Breast epithelium (tissue), 4 donors: ENCODE data around the gene HERC6. TPM values are rescaled to one million over a fixed set of nuclear protein-coding genes. Genes with fewer than 3 reads are reported as not detected.

Source experiments
- DNase-seq, 2 donors: peaks; one replicate each; pipeline ENCODE4 v3.0.0-alpha.2; 2019; ENCODE audit warnings: low spot score in 2 of 2
- H3K27ac ChIP-seq, 2 donors: fragments of 200-600 bp; sonication (generic) in 1 of 2; one replicate each; pipeline ENCODE4 v1.5.1; 2016 to 2019; ENCODE audit warnings: mild to moderate bottlenecking in 1 of 2
- H3K27me3 ChIP-seq, 2 donors: fragments of 200-600 bp; sonication (generic) in 1 of 2; one replicate each; pipeline versions ENCODE4 v1.5.1 to v1.6.0; 2017 to 2019; ENCODE audit warnings: control low read depth in 1 of 2, mild to moderate bottlenecking in 1 of 2
- H3K36me3 ChIP-seq: fragments of 200-600 bp; one replicate; pipeline ENCODE4 v1.5.1; 2019
- H3K4me1 ChIP-seq, 2 donors: fragments of 200-600 bp; sonication (generic); one replicate each; pipeline ENCODE4 v1.5.1; 2016 to 2019; ENCODE audit warnings: control low read depth in 1 of 2
- H3K4me3 ChIP-seq, 3 donors: fragments of 200-600 bp; sonication (generic); 1 replicate in 2 of 3; 2 replicates in 1 of 3; pipeline ENCODE4 v1.5.1; 2016 to 2019; ENCODE audit warnings: mild to moderate bottlenecking in 3 of 3, moderate library complexity in 2 of 3
- H3K9me3 ChIP-seq, 2 donors: fragments of 200-600 bp; sonication (generic) in 1 of 2; one replicate each; pipeline ENCODE4 v1.5.1; 2016 to 2019; ENCODE audit warnings: control low read depth in 1 of 2
- POLR2A ChIP-seq: fragments of 450-650 bp; IDR thresholded peaks from one replicate; pipeline ENCODE4 v1.6.1; 2016; ENCODE audit warnings: antibody characterized with exemption, mild to moderate bottlenecking, moderate library complexity
- POLR2AphosphoS5 ChIP-seq, 3 donors: sonication (generic); formaldehyde crosslinking; IDR thresholded peaks; one replicate each; pipeline ENCODE4 v1.6.1; 2017; ENCODE audit warnings: antibody characterized with exemption in 3 of 3
- intact Hi-C: fragments of 100-400 bp; cut with DNase I; formaldehyde crosslinking; loops from one replicate; pipeline ENCODE4 v1.15.1; 2023; ENCODE audit warnings: low total_unique reads
- total RNA-seq, 3 donors: library from RNA; depleted of rRNA; stranded (reverse); fragments of >200 nt; gene quantifications; one replicate each; pipeline ENCODE4 v1.1.0, GENCODE V29; 2016
- TF ChIP-seq, protein P1 (sequence below), 3 donors: fragments of 450-650 bp; IDR thresholded peaks; one replicate each; pipeline ENCODE4 v1.5.1; 2016 to 2017; ENCODE audit warnings: antibody characterized with exemption in 3 of 3, mild to moderate bottlenecking in 3 of 3, moderate library complexity in 3 of 3

HERC6 gene
- total RNA-seq, 3 donors from 2014 or later, result 2.6 to 19.0 (median 5.2) TPM

DNA sequence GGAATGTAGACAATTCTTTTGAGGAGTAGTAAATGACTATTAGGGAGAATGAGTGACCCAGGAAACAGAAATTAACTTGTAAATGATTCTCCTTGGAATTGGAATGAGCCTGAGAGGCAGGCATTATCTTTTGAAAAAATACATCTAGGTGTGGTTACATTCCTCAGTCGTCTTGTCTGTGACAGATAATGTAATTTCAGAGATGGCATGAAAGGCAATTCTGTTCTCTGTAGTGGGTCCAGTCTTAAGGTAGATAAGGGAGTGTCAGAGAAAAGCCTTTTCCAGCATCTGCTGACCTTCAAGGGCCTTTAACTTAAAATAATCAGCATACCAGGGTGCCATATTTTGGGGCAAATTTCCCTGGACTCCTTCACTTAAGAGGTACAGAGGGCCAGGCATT, 35.1 kb downstream of the HERC6 start:
- Histone ChIP-seq H3K27ac (no peak overlapping the region), H3K9me3 (no peaks in the 10 kb centered on the region), H3K4me3 (no peak overlapping the region), H3K4me1 (no peaks in the 10 kb centered on the region), H3K36me3 (no peaks in the 10 kb centered on the region), H3K27me3 (no peaks in the 10 kb centered on the region)
- TF ChIP-seq, protein P1, sequence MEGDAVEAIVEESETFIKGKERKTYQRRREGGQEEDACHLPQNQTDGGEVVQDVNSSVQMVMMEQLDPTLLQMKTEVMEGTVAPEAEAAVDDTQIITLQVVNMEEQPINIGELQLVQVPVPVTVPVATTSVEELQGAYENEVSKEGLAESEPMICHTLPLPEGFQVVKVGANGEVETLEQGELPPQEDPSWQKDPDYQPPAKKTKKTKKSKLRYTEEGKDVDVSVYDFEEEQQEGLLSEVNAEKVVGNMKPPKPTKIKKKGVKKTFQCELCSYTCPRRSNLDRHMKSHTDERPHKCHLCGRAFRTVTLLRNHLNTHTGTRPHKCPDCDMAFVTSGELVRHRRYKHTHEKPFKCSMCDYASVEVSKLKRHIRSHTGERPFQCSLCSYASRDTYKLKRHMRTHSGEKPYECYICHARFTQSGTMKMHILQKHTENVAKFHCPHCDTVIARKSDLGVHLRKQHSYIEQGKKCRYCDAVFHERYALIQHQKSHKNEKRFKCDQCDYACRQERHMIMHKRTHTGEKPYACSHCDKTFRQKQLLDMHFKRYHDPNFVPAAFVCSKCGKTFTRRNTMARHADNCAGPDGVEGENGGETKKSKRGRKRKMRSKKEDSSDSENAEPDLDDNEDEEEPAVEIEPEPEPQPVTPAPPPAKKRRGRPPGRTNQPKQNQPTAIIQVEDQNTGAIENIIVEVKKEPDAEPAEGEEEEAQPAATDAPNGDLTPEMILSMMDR (IDR thresholded peaks at IDR 0.05), result no peak
- TF ChIP-seq POLR2AphosphoS5 (IDR thresholded peaks at IDR 0.05) (no peak), POLR2A (no peak)
- intact Hi-C loops, result no loop called here
- no peak for DNase-seq

DNA sequence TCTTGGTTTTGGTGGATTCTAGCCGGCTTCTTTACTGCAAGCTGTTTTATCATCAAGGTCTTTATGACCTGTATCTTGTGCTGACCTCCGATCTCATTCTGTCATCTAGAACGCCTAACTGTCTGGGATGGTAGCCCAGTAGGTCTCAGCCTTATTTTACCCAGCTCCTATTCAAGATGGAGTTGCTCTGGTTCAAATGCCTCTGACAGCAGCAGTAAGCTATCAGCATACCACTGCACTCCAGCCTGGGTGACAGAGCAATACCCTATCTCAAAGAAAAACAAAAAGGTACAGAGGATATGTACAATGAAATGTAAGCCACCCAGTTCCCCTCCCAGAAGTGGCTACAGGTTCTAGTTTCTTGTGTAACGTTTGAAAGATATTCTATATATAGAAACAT, 36.1 kb downstream of the HERC6 start:
- Histone ChIP-seq H3K27ac (no peak overlapping the region), H3K4me3 (no peak overlapping the region), H3K27me3 (no peaks in the 10 kb centered on the region), H3K4me1 (no peaks in the 10 kb centered on the region), H3K36me3 (no peaks in the 10 kb centered on the region), H3K9me3 (no peaks in the 10 kb centered on the region)
- intact Hi-C loops, result no loop called here
- TF ChIP-seq POLR2A, result no peak
- DNase-seq, result no peak

DNA sequence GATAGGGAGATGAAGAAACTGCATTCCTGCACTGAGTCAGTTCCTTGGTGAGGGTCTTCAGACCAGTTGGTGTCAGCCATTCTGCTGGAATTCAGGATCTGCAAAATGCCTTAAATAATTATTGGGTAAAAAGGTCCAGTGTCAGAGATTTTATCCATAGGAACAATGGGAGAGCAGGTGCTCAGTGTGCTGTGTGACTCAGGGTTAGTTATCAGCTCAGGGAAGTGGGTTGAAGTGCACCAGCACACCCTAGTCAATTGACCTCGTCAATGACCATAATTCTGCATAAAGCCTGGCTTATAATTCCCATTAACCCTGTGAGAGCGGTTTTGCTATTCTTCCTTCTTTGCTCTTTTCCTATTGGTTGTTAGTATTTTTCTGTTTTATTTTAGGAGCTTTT, 37.3 kb downstream of the HERC6 start:
- no peak for TF ChIP-seq POLR2A
- no peak for TF ChIP-seq POLR2AphosphoS5 (IDR thresholded peaks at IDR 0.05)
- TF ChIP-seq, protein P1 (IDR thresholded peaks at IDR 0.05), result no peak

DNA sequence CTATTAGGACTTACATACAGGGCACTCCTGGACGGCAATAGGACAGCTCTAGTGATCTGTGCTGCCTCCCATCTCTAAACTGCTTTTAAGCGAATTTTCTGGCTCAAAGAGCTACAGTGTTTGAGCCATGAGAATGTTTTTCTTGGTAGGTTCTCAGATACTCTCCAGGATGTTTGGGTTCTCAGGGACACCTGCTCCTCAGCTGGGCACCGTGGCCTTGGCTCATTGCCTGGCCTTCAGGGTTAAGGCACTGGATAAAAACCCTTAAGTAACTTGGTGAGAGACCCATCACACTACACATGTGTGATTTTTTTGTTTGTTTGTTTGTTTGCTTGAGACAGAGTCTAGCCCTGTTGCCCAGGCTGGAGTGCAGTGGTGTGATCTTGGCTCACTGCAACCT, 39.8 kb downstream of the HERC6 start:
- H3K27me3 ChIP-seq, result no peaks in the 10 kb centered on the region
- H3K27ac ChIP-seq, result no peak overlapping the region
- H3K4me1 ChIP-seq, result no peaks in the 10 kb centered on the region
- no peak overlapping the region for H3K4me3 ChIP-seq
- no peaks in the 10 kb centered on the region for H3K36me3 ChIP-seq
- no peak for DNase-seq
- TF ChIP-seq, protein P1 (IDR thresholded peaks at IDR 0.05), result no peak
- TF ChIP-seq POLR2AphosphoS5 (IDR thresholded peaks at IDR 0.05) (no peak), POLR2A (no peak)
- H3K9me3 ChIP-seq, result no peaks in the 10 kb centered on the region
- intact Hi-C loops, result no loop called here

More for the DNA sequence above, 37.3 kb downstream of the HERC6 start:
- H3K4me3 ChIP-seq, result no peak overlapping the region
- DNase-seq, result no peak
- no peak overlapping the region for H3K27ac ChIP-seq
- intact Hi-C loops, result no loop called here
- H3K36me3 ChIP-seq, result no peaks in the 10 kb centered on the region
- H3K9me3 ChIP-seq, result no peaks in the 10 kb centered on the region
- H3K27me3 ChIP-seq, result no peaks in the 10 kb centered on the region
- no peaks in the 10 kb centered on the region for H3K4me1 ChIP-seq

DNA sequence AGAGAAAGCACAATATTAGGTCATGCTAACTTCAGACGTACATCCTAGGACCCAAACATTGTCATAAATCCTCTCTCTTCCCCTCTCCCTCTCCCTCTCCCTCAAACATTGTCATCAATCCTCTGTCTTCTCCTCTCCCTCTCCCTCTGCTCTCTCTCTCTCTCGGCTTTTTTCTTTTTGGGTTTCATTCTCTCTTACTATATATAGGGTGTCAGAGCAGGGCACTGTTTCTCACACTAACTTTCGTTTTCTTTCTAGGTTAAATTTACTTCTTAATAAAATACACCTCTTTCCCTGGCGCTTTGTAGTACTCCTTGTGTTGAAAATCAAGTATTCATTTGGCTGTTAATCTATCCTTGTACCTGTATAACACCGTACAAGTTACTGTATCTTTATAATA, 41.2 kb downstream of the HERC6 start:
- Histone ChIP-seq H3K4me3 (no peak overlapping the region), H3K4me1 (no peaks in the 10 kb centered on the region), H3K9me3 (no peaks in the 10 kb centered on the region), H3K36me3 (no peaks in the 10 kb centered on the region), H3K27me3 (no peaks in the 10 kb centered on the region), H3K27ac (no peak overlapping the region)
- no peak for DNase-seq
- TF ChIP-seq POLR2AphosphoS5 (IDR thresholded peaks at IDR 0.05) (no peak), POLR2A (no peak)
- TF ChIP-seq, protein P1 (IDR thresholded peaks at IDR 0.05), result no peak
- intact Hi-C loops, result no loop called here

DNA sequence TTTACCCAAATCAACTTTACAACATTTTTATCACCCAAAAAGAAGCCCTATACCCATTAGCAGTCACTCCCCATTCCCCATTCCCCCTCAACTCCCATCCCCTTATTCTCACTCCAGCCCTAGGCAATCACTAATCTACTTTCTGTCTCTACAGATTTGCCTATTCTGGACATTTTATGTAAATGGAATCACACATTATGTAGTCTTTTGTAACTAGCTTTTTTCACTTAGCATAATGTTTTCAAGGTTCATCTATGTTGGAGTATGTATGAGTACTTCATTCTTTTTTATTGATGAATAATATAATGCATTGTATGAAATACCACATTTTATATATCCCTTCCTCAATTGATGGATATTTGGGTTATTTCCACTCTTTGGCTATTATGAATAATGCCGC, 42.2 kb downstream of the HERC6 start:
- no peak for DNase-seq
- Histone ChIP-seq H3K9me3 (no peaks in the 10 kb centered on the region), H3K36me3 (no peaks in the 10 kb centered on the region), H3K4me3 (no peak overlapping the region), H3K27me3 (no peaks in the 10 kb centered on the region), H3K27ac (no peak overlapping the region), H3K4me1 (no peaks in the 10 kb centered on the region)
- intact Hi-C loops, result no loop called here
- no peak for TF ChIP-seq POLR2AphosphoS5 (IDR thresholded peaks at IDR 0.05)
- TF ChIP-seq, protein P1 (IDR thresholded peaks at IDR 0.05), result no peak
- no peak for TF ChIP-seq POLR2A
